ENCODE measurements around the gene TDP1.

Gene TDP1

GRCh38 chr14:90027842-90028241, 72.1 kb downstream of the TDP1 start:
- Histone ChIP-seq H3K9me3 (ENCODE audit: control insufficient read depth in 1 of 2, low read length in 2 of 2) (no peaks in the 10 kb centered on the region), H3K36me3 (ENCODE audit: control insufficient read depth in 1 of 2, insufficient read depth in 2 of 2, low read length in 2 of 2) (peaks cover 1 to 34% of the 10 kb centered on the region in 2 donors), H3K4me1 (ENCODE audit: control insufficient read depth in 1 of 2, insufficient read depth in 2 of 2, low read length in 2 of 2) (no peaks in the 10 kb centered on the region), H3K27ac (ENCODE audit: low read length) (no peak overlapping the region), H3K27me3 (ENCODE audit: low read depth, low read length) (no peaks in the 10 kb centered on the region), H3K4me3 (ENCODE audit: low read depth in 1 of 2, low read length in 2 of 2) (no peak overlapping the region)

GRCh38 chr14:90034156-90034555, 78.4 kb downstream of the TDP1 start:
- Histone ChIP-seq H3K27me3 (ENCODE audit: low read depth, low read length) (no peaks in the 10 kb centered on the region), H3K4me3 (ENCODE audit: low read depth in 1 of 2, low read length in 2 of 2) (no peak overlapping the region), H3K4me1 (ENCODE audit: control insufficient read depth in 1 of 2, insufficient read depth in 2 of 2, low read length in 2 of 2) (no peaks in the 10 kb centered on the region), H3K27ac (ENCODE audit: low read length) (no peak overlapping the region), H3K9me3 (ENCODE audit: control insufficient read depth in 1 of 2, low read length in 2 of 2) (peaks cover 0 to 2% of the 10 kb centered on the region in 2 donors), H3K36me3 (ENCODE audit: control insufficient read depth in 1 of 2, insufficient read depth in 2 of 2, low read length in 2 of 2) (peaks cover 6 to 45% of the 10 kb centered on the region in 2 donors)

GRCh38 chr14:90034835-90035525, 79.3 kb downstream of the TDP1 start:
- no peaks in the 10 kb centered on the region for H3K4me1 ChIP-seq (ENCODE audit: control insufficient read depth in 1 of 2, insufficient read depth in 2 of 2, low read length in 2 of 2)
- H3K27me3 ChIP-seq (ENCODE audit: low read depth, low read length), result no peaks in the 10 kb centered on the region
- H3K27ac ChIP-seq (ENCODE audit: low read length), result no peak overlapping the region
- peaks cover 0 to 2% of the 10 kb centered on the region in 2 donors for H3K9me3 ChIP-seq (ENCODE audit: control insufficient read depth in 1 of 2, low read length in 2 of 2)
- no peak overlapping the region for H3K4me3 ChIP-seq (ENCODE audit: low read depth in 1 of 2, low read length in 2 of 2)
- H3K36me3 ChIP-seq (ENCODE audit: control insufficient read depth in 1 of 2, insufficient read depth in 2 of 2, low read length in 2 of 2), result peaks cover 6 to 47% of the 10 kb centered on the region in 2 donors

GRCh38 chr14:90039253-90040010, 83.7 kb downstream of the TDP1 start:
- Histone ChIP-seq H3K9me3 (ENCODE audit: control insufficient read depth in 1 of 2, low read length in 2 of 2) (peaks cover 0 to 2% of the 10 kb centered on the region in 2 donors), H3K27me3 (ENCODE audit: low read depth, low read length) (no peaks in the 10 kb centered on the region), H3K4me1 (ENCODE audit: control insufficient read depth in 1 of 2, insufficient read depth in 2 of 2, low read length in 2 of 2) (no peaks in the 10 kb centered on the region), H3K36me3 (ENCODE audit: control insufficient read depth in 1 of 2, insufficient read depth in 2 of 2, low read length in 2 of 2) (peaks cover 8 to 21% of the 10 kb centered on the region in 2 donors), H3K4me3 (ENCODE audit: low read depth in 1 of 2, low read length in 2 of 2) (no peak overlapping the region), H3K27ac (ENCODE audit: low read length) (no peak overlapping the region)

GRCh38 chr14:90040411-90040810, 84.7 kb downstream of the TDP1 start:
- H3K27ac ChIP-seq (ENCODE audit: low read length), result no peak overlapping the region
- no peak overlapping the region for H3K4me3 ChIP-seq (ENCODE audit: low read depth in 1 of 2, low read length in 2 of 2)
- H3K9me3 ChIP-seq (ENCODE audit: control insufficient read depth in 1 of 2, low read length in 2 of 2), result peaks cover 0 to 2% of the 10 kb centered on the region in 2 donors
- no peaks in the 10 kb centered on the region for H3K4me1 ChIP-seq (ENCODE audit: control insufficient read depth in 1 of 2, insufficient read depth in 2 of 2, low read length in 2 of 2)
- peaks cover 8 to 16% of the 10 kb centered on the region in 2 donors for H3K36me3 ChIP-seq (ENCODE audit: control insufficient read depth in 1 of 2, insufficient read depth in 2 of 2, low read length in 2 of 2)
- no peaks in the 10 kb centered on the region for H3K27me3 ChIP-seq (ENCODE audit: low read depth, low read length)

GRCh38 chr14:90042496-90043252, 86.9 kb downstream of the TDP1 start:
- Histone ChIP-seq H3K4me1 (ENCODE audit: control insufficient read depth in 1 of 2, insufficient read depth in 2 of 2, low read length in 2 of 2) (no peaks in the 10 kb centered on the region), H3K27ac (ENCODE audit: low read length) (no peak overlapping the region), H3K36me3 (ENCODE audit: control insufficient read depth in 1 of 2, insufficient read depth in 2 of 2, low read length in 2 of 2) (peaks cover 6 to 15% of the 10 kb centered on the region in 2 donors), H3K27me3 (ENCODE audit: low read depth, low read length) (no peaks in the 10 kb centered on the region), H3K4me3 (ENCODE audit: low read depth in 1 of 2, low read length in 2 of 2) (no peak overlapping the region), H3K9me3 (ENCODE audit: control insufficient read depth in 1 of 2, low read length in 2 of 2) (peaks cover 0 to 2% of the 10 kb centered on the region in 2 donors)

GRCh38 chr14:90045616-90046015, 89.9 kb downstream of the TDP1 start:
- no peak overlapping the region for H3K4me3 ChIP-seq (ENCODE audit: low read depth in 1 of 2, low read length in 2 of 2)
- H3K4me1 ChIP-seq (ENCODE audit: control insufficient read depth in 1 of 2, insufficient read depth in 2 of 2, low read length in 2 of 2), result no peaks in the 10 kb centered on the region
- no peaks in the 10 kb centered on the region for H3K9me3 ChIP-seq (ENCODE audit: control insufficient read depth in 1 of 2, low read length in 2 of 2)
- H3K27me3 ChIP-seq (ENCODE audit: low read depth, low read length), result no peaks in the 10 kb centered on the region
- peaks cover 6 to 11% of the 10 kb centered on the region in 2 donors for H3K36me3 ChIP-seq (ENCODE audit: control insufficient read depth in 1 of 2, insufficient read depth in 2 of 2, low read length in 2 of 2)
- H3K27ac ChIP-seq (ENCODE audit: low read length), result no peak overlapping the region

GRCh38 chr14:90049390-90049789, 93.7 kb downstream of the TDP1 start:
- H3K9me3 ChIP-seq (ENCODE audit: control insufficient read depth in 1 of 2, low read length in 2 of 2), result no peaks in the 10 kb centered on the region
- H3K27ac ChIP-seq (ENCODE audit: low read length), result no peak overlapping the region
- H3K36me3 ChIP-seq (ENCODE audit: control insufficient read depth in 1 of 2, insufficient read depth in 2 of 2, low read length in 2 of 2), result peaks cover 0 to 5% of the 10 kb centered on the region in 2 donors
- no peaks in the 10 kb centered on the region for H3K4me1 ChIP-seq (ENCODE audit: control insufficient read depth in 1 of 2, insufficient read depth in 2 of 2, low read length in 2 of 2)
- H3K4me3 ChIP-seq (ENCODE audit: low read depth in 1 of 2, low read length in 2 of 2), result no peak overlapping the region
- H3K27me3 ChIP-seq (ENCODE audit: low read depth, low read length), result peaks cover 5% of the 10 kb centered on the region

- no peaks in the 10 kb centered on the region for H3K4me1 ChIP-seq (ENCODE audit: control insufficient read depth in 1 of 2, insufficient read depth in 2 of 2, low read length in 2 of 2)
- no peaks in the 10 kb centered on the region for H3K9me3 ChIP-seq (ENCODE audit: control insufficient read depth in 1 of 2, low read length in 2 of 2)
- H3K27me3 ChIP-seq (ENCODE audit: low read depth, low read length), result peaks cover 5% of the 10 kb centered on the region
- H3K4me3 ChIP-seq (ENCODE audit: low read depth in 1 of 2, low read length in 2 of 2), result no peak overlapping the region
- no peaks in the 10 kb centered on the region for H3K36me3 ChIP-seq (ENCODE audit: control insufficient read depth in 1 of 2, insufficient read depth in 2 of 2, low read length in 2 of 2)
- no peak overlapping the region for H3K27ac ChIP-seq (ENCODE audit: low read length)
Measured at GRCh38 chr14:90050271-90050670, 94.5 kb downstream of the TDP1 start.

GRCh38 chr14:90053044-90053443, 97.3 kb downstream of the TDP1 start:
- Histone ChIP-seq H3K9me3 (ENCODE audit: control insufficient read depth in 1 of 2, low read length in 2 of 2) (no peaks in the 10 kb centered on the region), H3K4me1 (ENCODE audit: control insufficient read depth in 1 of 2, insufficient read depth in 2 of 2, low read length in 2 of 2) (no peaks in the 10 kb centered on the region), H3K27me3 (ENCODE audit: low read depth, low read length) (peaks cover 5% of the 10 kb centered on the region), H3K36me3 (ENCODE audit: control insufficient read depth in 1 of 2, insufficient read depth in 2 of 2, low read length in 2 of 2) (no peaks in the 10 kb centered on the region), H3K27ac (ENCODE audit: low read length) (no peak overlapping the region), H3K4me3 (ENCODE audit: low read depth in 1 of 2, low read length in 2 of 2) (no peak overlapping the region)

- no peaks in the 10 kb centered on the region for H3K36me3 ChIP-seq (ENCODE audit: control insufficient read depth in 1 of 2, insufficient read depth in 2 of 2, low read length in 2 of 2)
- H3K27me3 ChIP-seq (ENCODE audit: low read depth, low read length), result peaks cover 10% of the 10 kb centered on the region
- H3K9me3 ChIP-seq (ENCODE audit: control insufficient read depth in 1 of 2, low read length in 2 of 2), result no peaks in the 10 kb centered on the region
- H3K4me1 ChIP-seq (ENCODE audit: control insufficient read depth in 1 of 2, insufficient read depth in 2 of 2, low read length in 2 of 2), result peaks cover 0 to under 1% of the 10 kb centered on the region in 2 donors
- no peak overlapping the region for H3K4me3 ChIP-seq (ENCODE audit: low read depth in 1 of 2, low read length in 2 of 2)
- H3K27ac ChIP-seq (ENCODE audit: low read length), result no peak overlapping the region
Measured at GRCh38 chr14:90054803-90055202, 99.1 kb downstream of the TDP1 start.

Data from muscle layer of duodenum (tissue), 2 donors.